D341Med (cell line): ENCODE measurements around the gene EXOG.
A peak's percentile ranks its signal among the peaks of the same experiment; 100 is the strongest.

Experiments
- DNase-seq: peaks from one replicate; pipeline ENCODE4 v3.0.0; 2012; ENCODE audit warnings: low spot score

The EXOG gene

DNA sequence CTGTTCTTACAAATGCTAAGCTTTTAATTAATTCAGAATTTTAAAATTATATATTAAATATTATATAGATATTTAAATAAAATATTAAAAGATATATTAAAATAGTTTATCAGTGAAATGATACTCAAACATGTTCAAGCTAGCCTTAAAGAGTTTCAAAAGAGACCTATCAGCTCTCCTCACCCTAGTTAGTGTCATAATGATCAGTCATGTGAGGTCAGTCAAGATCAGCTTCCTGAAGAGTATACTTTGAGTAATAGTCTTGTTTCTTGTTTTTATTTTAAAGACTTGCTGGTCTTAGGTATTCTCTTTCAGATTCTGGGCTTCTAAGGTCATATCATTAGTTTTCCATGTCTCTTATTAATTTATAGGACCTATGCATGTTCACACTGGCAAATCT lies 14.5 kb downstream of the EXOG start:
- DNase-seq: no peak

- no peak for DNase-seq
Observed at GRCh38 chr3:38511546-38511945, 15.4 kb downstream of the EXOG start.

GRCh38 chr3:38515367-38515766 lies 19.2 kb downstream of the EXOG start:
- no peak for DNase-seq

- no peak for DNase-seq
Observed at GRCh38 chr3:38516669-38517068, 20.5 kb downstream of the EXOG start.

DNA sequence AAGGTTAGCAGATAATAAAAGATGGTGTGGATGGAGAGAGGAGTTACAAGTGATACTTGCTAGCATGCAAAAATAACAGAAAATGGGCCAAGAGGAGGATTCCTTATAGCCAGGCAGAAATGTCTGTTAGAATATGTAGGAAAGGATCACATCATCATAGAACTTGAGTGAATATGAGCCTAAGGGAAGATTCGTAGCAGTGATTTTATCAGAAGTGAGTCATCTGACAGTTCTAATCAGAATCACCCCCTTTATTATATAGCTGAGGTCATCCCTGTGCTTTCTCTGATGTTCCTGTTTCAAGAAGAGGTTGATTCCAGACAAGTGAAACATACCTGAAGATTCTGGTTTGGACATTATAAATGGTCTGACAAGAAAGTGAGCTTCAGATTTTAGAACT lies 22.9 kb downstream of the EXOG start:
- DNase-seq: no peak

GRCh38 chr3:38519651-38520050 lies 23.5 kb downstream of the EXOG start:
- no peak for DNase-seq

DNA sequence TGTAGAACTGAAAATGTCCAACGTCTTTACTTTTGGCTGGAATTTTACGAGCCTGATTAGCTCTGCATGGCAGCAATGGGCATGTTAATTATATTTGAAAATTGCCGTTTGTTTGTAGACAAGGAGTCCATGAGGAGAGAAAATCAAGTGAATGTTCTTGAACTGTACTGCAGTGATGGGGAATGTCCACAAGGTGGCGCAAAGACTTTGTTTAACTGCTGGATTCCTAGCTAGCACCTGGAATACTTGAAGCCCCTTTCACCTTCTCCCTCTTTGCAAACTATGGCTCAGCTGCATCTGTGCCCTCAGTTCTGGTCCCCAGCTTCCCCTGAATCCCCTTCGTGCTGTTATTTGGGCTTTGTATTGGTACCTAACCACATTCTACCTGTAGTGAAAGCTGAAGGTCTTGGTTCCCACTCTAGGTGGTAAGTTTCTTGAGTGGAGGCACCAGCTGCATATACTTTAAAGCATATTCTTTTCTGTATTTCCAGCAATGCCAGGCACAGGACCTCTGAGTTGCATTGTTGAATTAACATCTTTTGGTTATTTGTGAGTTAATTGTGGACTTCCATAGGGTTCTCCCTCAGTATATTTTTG lies 25.3 kb downstream of the EXOG start:
- DNase-seq: peak; percentile 71

GRCh38 chr3:38522002-38522401 lies 25.9 kb downstream of the EXOG start:
- no peak for DNase-seq

GRCh38 chr3:38524141-38524739 lies 28.1 kb downstream of the EXOG start:
- no peak for DNase-seq

GRCh38 chr3:38526792-38527191 lies 30.7 kb downstream of the EXOG start:
- no peak for DNase-seq

- DNase-seq: no peak
Observed at GRCh38 chr3:38528457-38528856, 32.3 kb downstream of the EXOG start.

DNA sequence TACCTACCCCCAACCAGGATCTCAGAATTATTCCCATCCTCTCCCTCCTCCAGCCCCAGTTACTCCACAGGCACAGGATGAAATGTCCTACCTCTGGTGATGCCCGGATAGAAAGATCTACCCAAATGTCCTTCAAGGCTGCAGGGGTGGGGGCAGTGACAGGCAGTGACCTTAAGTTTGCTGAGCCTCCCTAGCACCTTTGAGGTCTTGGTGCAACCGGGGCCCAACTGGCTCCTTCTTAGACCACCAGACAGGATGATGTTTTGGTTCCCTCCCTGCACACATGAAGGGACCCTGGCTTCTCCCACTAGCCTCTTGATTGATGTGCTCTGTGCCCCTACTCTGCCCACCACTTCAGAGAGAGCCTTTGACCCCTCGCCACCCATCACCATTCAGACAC lies 36.4 kb downstream of the EXOG start:
- DNase-seq: no peak

DNA sequence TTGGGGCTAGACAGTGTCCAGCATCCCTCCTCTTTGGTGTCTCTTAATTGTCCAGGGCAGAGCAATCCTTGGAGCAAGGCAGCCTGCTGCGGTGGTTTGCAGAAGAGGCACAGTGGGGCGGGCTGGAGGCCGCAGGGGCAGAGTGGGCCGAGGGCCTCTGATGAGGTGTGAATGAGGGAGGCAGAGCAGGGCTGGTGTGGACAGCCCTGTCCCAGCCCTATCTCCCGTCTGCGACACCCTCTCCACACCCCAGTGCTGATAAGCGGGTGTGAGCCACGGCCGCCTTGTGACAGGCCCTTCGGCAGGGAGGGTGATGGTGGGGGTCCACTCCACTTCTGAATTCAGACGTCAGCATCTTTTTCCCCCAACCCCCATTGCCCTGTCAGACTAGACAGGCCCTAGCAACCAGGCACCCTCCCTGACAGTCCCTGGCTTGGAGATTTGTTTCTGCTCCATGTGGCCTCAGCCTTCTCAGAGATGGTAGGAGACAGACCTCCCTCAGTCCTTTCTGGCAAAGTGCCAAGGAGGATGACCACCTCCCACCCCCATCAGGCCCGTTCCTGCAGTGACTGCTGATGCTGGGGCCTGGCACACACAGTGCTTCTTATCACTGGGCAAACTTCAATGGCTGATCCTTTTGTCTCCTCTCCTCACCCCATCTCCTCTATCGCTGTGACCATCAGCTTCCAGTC lies 37.3 kb downstream of the EXOG start:
- DNase-seq: no peak

- DNase-seq: no peak
Observed at GRCh38 chr3:38534180-38534579, 38.0 kb downstream of the EXOG start.

DNA sequence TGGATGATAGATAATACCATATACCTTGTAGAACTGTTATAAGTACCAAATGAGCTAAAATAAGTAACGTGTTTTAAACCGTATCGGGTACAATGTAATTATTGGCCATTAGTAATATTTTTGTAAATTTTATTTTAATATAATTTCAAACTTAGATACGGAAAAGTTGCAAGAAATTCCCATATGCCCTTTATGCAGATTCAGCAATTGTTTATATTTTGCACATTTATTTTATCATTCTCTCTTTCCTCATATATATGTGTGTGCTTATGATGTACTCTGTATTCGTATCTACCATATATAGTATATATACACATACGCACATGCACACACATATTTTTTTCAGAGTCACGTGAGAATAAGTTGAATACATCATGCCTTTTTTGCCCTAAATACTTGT lies 38.5 kb downstream of the EXOG start:
- no peak for DNase-seq

- no peak for DNase-seq
Observed at GRCh38 chr3:38536671-38537070, 40.5 kb downstream of the EXOG start.

DNA sequence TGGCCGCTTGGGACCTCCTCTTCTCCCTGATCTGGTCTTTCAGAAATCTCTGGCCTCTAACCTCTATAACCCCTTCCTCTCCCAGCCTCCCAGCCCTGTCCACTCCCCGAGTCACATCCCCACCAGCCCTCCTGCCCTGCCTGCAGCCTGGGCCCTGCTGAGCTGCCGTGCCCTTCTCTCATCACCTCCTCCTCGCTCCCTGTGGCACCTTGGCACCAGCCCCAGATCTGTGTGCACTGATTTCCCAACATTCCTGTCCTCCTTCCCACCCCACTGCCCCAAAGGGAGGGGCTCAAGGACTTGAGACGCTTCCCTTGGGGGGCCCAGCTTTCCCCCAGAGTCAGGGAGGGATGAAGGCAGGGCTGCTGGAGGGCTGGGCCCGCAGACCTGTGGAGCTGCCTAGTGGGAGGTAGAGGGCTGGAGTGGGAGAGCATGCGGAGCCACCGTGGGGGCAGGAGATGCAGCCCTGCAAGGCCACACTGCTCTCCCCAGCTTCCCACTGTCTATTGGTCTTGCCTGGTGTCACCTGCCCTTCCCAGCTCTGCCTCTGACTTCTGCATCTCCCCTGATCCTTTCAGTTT lies 42.7 kb downstream of the EXOG start:
- no peak for DNase-seq

- peak; percentile 71 for DNase-seq
Observed at GRCh38 chr3:38541806-38542205, 45.7 kb downstream of the EXOG start.

DNA sequence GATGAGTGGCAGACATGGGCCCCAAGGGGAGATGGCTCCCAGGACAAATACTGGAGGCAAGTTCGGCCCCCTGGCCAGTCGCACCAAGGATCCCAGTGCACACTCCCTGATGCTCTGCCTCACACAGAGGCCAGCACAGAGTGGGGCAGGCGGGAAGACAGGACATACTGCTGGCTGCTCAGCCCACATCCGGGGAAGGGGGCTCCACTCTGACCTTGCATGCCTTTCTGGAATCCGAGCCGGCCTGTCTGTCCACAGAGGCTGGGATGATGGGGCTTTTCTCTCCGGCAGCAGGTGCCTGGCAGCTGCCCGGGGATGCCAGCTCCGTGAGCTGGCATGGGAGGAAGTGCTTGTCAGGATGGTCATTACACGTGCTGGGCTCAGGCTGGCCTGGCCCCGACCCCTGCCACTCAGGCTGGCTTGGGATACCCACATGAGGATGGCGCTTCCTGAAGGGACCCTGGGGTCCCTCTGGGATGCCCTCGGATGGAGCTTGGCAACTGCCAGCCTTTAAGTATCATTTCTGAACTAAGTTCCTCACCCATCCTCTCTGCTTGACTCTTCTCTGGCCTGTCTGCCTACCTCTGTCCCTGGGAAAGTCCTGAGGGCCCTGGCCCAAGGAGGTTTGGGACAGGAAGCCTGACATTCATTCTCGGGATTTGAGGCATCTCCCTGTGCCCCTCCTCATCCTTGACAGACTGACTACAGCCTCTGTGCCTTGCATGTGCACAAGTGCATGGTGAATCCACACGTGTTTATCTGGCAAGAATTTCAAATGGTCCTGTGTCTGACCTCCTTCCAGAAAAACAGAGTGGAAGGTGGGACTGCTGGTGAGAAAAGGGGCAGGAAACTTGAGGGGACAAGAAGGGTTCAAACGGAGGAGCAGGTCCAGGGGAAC lies 46.5 kb downstream of the EXOG start:
- no peak for DNase-seq

DNA sequence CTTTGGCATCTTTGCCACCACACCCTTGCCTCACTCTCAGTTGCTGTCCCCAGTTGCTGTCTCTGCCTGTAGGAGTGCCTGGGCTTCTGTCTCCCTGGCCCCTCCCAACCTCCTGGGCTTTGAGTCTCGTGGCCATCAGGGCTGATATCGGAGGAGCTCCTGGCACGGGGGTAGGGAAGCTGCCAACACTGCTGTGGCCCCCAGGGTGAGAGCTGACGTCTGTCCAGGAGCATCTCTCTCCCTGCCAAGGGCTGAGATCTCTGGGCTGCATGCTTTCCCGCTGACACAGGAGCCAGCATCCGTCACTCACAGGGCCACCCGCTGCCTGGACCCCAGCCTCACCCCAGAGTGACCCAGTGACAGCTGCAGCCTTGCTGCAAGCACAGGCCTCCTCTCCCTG lies 47.4 kb downstream of the EXOG start:
- DNase-seq: no peak

GRCh38 chr3:38544926-38545325 lies 48.8 kb downstream of the EXOG start:
- DNase-seq: no peak

DNA sequence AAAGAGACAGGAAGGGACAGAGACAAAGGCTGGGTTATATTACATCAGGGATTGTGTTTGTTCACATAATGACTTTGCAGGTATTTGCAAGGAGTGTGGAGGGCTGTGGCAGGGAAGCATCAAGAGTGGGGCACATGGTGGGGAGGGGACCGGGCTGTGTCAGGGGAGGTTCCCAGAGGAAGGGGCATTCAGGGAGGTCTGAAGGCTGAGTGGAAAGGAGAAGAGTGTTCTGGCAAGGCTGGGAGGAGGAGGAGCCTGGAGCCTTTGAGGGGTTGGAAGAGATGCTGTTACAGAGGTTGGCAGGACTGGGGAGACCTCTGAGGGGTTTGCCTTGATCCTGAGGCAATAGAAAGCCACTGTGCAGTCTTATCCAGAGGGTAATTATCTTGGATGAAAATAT lies 49.4 kb downstream of the EXOG start:
- DNase-seq: no peak
